ENCODE results near the gene EHD2. TPM values are rescaled to one million over a fixed set of nuclear protein-coding genes. Genes with fewer than 3 reads are reported as not detected.
"Not testable (repeated sequence)": the region's sequence is repeated elsewhere in the genome, so short reads cannot be mapped to it uniquely, and the experiment has no call there.

Gene EHD2
- total RNA-seq, 1 experiment from 2014 or later, result 1.0 TPM

- no peak for DNase-seq (ENCODE audit: extremely low read depth, low read depth)
Measured at GRCh38 chr19:47762615-47763308, 49.5 kb downstream of the EHD2 start.

DNA sequence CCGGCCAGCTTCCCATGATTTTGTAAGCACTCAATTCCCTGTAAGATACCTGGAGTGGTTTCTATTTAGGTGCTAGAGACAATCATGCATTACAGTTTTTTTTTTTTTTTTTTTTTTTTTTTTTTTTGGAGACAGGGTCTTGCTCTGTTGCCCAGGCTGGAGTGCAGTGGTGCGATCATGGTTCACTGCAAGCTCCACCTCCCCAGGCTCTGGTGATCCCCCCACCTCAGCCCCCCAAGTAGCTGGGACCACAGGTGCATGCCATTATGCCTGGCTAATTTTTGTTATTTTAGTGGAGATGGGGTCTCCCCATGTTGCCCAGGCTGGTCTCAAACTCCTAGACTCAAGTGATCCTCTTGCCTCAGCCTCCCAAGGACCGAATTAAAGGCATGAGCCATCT is 51.5 kb downstream of the EHD2 start:
- not testable (repeated sequence) for DNase-seq (ENCODE audit: extremely low read depth, low read depth)

- peak; percentile 24 for DNase-seq (ENCODE audit: extremely low read depth, low read depth)
Measured at GRCh38 chr19:47765523-47766358, 52.5 kb downstream of the EHD2 start.

DNA sequence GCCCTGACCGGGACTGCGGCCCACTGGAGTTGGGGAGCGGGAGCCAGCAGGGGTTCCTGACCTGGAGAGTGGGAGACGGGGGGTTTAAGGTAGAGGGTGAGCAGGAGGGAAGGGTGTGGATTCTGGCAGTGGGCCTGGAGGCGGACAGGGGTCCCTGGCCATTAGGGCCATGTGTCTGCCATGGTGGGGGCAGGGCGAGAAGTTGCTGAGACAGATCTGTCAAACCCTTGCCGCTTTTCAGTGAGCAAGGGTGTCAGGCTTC is 53.1 kb downstream of the EHD2 start:
- DNase-seq (ENCODE audit: extremely low read depth, low read depth), result no peak

GRCh38 chr19:47766670-47767069 is 53.4 kb downstream of the EHD2 start:
- no peak for DNase-seq (ENCODE audit: extremely low read depth, low read depth)

DNA sequence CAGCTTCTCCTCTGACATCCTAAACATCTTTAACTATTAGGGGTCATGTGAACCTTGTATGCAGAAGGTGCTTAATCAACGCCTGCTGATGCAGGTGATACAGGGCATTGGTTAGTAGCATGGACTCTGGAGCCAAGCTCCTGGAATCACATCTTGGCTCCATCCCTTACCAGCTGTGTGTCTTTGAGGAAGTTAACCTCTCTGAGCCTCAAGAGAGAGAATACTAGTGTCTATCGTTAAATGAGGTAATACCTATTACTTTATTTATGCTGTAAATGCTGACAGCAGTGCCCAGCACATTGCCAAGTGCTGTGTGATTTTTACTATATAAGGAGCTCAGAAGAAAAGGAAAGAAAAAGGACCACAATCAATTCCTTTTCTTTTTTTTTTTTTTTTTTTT is 54.1 kb downstream of the EHD2 start:
- no peak for DNase-seq (ENCODE audit: extremely low read depth, low read depth)

GRCh38 chr19:47768604-47769003 is 55.4 kb downstream of the EHD2 start:
- DNase-seq (ENCODE audit: extremely low read depth, low read depth), result no peak

- no peak for DNase-seq (ENCODE audit: extremely low read depth, low read depth)
Measured at GRCh38 chr19:47769534-47769933, 56.3 kb downstream of the EHD2 start.

DNA sequence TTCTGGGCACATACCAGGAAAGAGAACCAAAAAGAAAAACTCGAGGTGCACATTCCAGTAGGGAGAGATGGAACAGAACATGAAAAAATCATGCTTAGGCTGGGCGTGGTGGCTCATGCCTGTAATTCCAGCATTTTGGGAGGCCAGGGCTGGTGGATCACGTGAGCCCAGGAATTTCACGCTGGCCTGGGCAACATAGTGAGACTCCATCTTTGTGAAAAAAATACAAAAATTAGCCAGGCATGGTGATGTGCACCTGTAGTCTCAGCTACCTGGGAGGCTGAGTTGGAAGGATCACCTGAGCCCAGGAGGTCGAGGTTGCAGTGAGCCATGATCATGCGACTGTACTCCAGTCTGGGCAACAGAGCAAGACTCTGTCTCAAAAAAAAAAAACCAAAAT is 58.1 kb downstream of the EHD2 start:
- not testable (repeated sequence) for DNase-seq (ENCODE audit: extremely low read depth, low read depth)

DNA sequence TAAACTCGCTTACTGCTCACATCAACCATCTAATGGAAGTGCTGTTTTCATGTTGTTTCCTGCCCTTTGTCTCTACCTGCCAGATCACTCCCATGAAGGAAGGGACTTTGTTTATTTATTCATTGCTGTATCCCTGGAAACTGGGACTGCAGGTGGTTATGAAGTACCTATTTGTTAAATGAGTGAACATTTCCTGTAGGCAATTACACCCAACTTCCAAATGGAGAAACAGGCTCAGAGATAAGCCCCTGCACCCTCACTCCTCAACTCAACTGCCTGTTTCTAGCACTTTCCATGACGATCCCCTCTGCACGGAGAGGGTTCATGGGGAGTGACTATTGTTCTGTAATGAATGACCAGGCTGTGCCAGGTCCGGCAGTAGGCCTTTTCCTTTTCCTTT is 63.3 kb downstream of the EHD2 start:
- no peak for DNase-seq (ENCODE audit: extremely low read depth, low read depth)

- not testable (repeated sequence) for DNase-seq (ENCODE audit: extremely low read depth, low read depth)
Measured at GRCh38 chr19:47777245-47778048, 64.2 kb downstream of the EHD2 start.

GRCh38 chr19:47778049-47778953 is 65.1 kb downstream of the EHD2 start, which contains the start of gene SELENOW:
Gene SELENOW, plus strand, starts transcription at chr19:47778703. Its CDS starts 83 bp downstream, at chr19:47778786.
- DNase-seq (ENCODE audit: extremely low read depth, low read depth), result peak; percentile 36

GRCh38 chr19:47778954-47779351 is 65.7 kb downstream of the EHD2 start:
- DNase-seq (ENCODE audit: extremely low read depth, low read depth), result no peak

DNA sequence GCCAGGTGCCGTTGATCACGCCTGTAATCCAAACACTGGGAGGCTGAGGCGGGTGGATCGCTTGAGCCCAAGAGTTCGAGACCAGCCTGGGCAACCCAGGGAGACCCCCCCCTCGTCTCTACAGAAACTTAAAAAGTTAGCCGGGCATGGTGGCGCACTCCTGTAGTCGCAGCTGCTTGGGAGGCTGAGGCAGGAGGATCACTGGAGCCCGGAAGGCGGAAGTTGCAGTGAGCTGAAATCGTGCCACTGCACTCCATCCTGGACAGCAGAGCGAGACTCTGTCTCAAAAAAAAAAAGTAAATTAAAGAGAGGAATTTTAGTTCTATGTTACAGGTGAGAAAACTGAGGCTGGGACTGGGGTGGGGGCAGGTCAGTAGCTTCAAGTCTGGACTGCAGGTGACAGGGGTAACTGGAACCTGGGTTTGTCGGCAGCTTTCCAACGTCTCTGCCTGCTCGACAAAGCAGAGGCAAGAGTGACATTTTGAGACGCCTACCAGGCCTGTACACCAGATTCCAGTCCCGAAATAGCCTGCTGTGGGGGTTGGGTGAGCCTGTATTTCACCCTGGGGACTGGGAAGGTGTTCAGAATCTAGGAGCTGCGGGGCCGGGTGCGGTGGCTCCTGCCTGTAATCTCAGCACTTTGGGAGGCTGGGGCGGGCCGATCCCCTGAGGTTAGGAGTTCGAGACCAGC is 66.4 kb downstream of the EHD2 start:
- DNase-seq (ENCODE audit: extremely low read depth, low read depth), result no peak

DNA sequence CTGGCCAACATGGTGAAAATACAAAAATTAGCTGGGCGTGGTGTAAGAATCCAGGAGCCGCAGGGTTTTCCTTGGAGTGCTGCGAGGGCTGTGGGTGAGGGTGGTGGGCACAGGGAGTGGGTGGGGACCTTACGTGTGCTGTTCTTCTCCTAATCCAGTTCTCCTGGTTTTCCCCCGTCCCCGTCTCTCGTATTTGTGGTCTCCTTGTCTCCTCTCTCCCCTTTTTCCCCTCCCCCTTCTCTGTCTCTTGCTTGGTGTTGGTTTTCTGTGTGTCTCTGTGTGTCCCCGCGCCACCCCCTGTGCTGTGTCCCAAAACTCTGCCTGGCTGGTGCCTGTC is 67.0 kb downstream of the EHD2 start:
- no peak for DNase-seq (ENCODE audit: extremely low read depth, low read depth)

- DNase-seq (ENCODE audit: extremely low read depth, low read depth), result no peak
Measured at GRCh38 chr19:47781590-47782262, 68.5 kb downstream of the EHD2 start.

GRCh38 chr19:47786566-47786965 is 73.3 kb downstream of the EHD2 start:
- no peak for DNase-seq (ENCODE audit: extremely low read depth, low read depth)

- not testable (repeated sequence) for DNase-seq (ENCODE audit: extremely low read depth, low read depth)
Measured at GRCh38 chr19:47787307-47787706, 74.1 kb downstream of the EHD2 start.

GRCh38 chr19:47789811-47790210 is 76.6 kb downstream of the EHD2 start:
- DNase-seq (ENCODE audit: extremely low read depth, low read depth), result not testable (repeated sequence)

Data from NCI-H460 (cell line).